GM20000 (cell line): ENCODE measurements around the gene SGSM2.

Source experiments
- DNase-seq: peaks from one replicate; pipeline ENCODE4 v3.0.0; 2012; ENCODE audit warnings: low spot score
- CTCF ChIP-seq: IDR thresholded peaks from 2 replicates; pipeline ENCODE4 v1.5.1; 2012; ENCODE audit warnings: mild to moderate bottlenecking, control low read depth; ENCODE audit errors: extremely low read depth, missing control alignments

The SGSM2 gene

DNA sequence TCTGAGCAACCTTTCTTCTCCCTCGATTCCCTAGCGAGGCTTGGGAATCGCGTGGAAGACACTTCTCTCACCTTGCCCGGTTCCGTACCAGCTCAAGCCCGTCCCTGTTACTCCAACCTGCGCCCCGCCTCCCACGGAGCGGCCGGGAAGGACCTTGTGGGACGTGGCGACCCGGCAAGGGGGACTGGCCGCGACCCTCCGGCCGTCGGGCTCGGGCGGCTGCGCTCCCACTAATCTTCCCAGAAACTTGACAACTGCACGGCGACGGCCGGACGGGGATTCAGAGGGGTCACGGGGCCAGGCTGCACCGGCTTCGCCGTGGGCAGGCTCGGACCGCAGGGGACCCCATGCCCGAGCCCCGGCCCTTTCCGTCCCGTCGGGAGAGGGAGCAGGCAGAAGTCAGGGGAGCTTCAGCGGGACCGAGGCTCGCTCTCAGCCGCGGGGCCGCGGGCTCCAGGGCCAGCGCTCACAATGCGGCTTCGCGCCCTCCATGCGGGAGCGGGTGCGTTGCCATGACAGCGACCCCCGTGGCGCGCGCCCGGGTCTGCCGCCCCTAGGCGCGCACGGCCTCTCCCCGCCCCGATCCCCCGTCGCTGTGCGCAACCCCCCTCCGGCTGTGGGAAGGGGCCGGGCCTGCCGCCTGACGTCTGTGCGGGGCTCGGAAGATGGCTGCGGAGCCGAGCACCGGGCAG lies at the start of gene SGSM2:
SGSM2 (plus strand) TSS at position 650 of the 692 bp plus-strand sequence. CDS start 188 bp downstream, outside the sequence.
- DNase-seq: peak; percentile 95
- TF ChIP-seq CTCF: no peak

DNA sequence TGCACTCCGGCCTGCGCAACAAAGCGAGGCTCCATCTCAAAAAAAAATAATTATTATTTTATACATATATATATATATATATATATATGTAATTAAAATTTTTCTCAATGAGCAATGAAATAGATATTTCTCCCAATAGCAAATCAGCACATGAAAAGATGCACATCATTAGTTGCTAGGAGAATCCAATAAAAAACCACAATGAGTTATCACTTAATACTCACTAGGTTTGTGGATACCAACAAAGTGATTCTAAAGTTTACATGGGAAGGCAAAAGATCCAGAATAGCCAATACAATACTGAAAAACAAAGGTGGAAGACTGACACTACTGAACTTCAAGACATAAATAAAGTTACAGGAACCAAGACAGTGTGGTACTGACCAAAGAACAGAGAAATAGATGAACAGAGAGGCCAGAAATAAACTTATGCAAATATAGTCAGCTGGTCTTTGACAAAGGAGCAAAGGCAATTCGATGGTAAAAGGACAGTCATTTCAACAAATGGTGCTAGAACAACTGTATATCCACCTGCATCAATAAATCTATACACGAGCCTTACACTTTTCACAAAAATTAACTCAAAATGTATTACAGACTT lies 47.3 kb upstream of the SGSM2 start:
- no peak for DNase-seq
- TF ChIP-seq CTCF: no peak

- no peak for TF ChIP-seq CTCF
- DNase-seq: no peak
Measured at GRCh38 chr17:2292100-2292499, 45.2 kb upstream of the SGSM2 start.

- DNase-seq: no peak
Measured at GRCh38 chr17:2295575-2295974, 41.7 kb upstream of the SGSM2 start.

DNA sequence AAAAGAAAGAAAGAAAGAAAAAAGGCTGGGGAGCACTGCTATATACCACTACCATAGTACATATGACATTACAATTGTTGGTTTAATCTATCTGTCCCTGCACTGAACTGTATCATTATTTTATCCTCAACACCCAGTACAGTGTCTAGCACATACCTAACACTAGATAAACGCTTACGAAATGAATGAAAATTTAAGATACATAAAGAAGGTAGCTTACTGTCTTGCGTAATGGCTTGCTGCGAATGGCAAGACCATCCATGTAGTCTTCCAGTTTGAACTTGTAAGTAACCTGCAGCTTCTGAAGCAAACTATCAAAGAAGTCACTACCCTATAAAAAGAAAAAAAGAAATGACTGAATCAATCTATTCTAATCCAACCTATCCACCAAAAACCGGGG lies 40.3 kb upstream of the SGSM2 start:
- DNase-seq: no peak

More at GRCh38 chr17:2295575-2295974, 41.7 kb upstream of the SGSM2 start:
- no peak for TF ChIP-seq CTCF

DNA sequence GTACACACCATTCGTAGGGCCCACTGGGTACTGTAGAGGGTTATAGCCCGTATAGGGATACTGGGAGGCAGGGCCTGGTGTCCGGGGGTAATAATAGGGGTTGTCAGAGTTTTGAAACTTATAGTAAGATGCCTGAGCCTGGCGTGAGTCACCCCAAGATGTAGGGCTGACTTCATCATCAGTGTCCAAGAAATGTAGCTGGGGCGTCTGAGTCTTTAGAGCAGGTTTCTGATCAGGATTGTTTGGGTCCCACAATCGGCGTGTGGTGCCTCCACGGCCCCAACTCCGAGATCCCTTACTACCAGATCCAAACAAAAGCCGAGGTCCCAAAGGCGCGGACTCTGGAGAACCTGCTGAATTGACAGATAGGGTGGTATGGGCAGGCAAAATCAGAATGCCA lies 38.2 kb upstream of the SGSM2 start:
- no peak for DNase-seq
- no peak for TF ChIP-seq CTCF

More for the DNA sequence above, 40.3 kb upstream of the SGSM2 start:
- no peak for TF ChIP-seq CTCF

DNA sequence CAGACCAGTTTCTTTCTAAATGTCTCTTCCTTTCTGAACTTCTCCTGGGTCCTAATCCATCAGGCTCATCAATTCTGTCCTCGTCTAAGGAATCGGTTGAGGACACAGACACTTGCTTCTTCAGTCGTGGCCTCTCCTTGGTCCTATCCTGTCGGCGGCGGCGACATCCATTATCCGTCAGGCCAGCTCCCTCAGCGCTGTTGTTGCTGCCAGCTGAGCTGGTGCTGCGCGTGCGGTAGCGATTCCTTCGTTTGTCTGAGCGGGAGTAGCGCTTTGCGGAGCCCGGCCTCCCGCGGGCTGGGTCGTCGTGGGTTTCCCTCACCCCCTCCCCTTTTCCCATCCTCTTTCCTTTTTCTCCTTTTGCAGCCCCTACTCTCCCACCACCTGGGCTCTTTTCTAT lies 37.5 kb upstream of the SGSM2 start:
- no peak for DNase-seq
- TF ChIP-seq CTCF: no peak
